Measurements from ENCODE around the gene AGAP3. TPM values are rescaled to one million over a fixed set of nuclear protein-coding genes. Genes with fewer than 3 reads are reported as not detected.

AGAP3 gene
- total and polyA plus RNA-seq, 9 donors: 22.3 to 125 (median 79.9) TPM

- H3K27me3 ChIP-seq: no peaks in the 10 kb centered on the region
- WGBS, 3 donors: 71 to 78% (median 71%) methylated on average over 22 of the region's 22 CpGs
- peak in 2 of 5 donors; percentile 32 to 34 for DNase-seq
- H3K4me1 ChIP-seq (ENCODE audit: insufficient read depth): peaks cover 7% of the 10 kb centered on the region
- no peak overlapping the region for H3K4me3 ChIP-seq
- intact Hi-C loops (cut with DNase I): no loop called here
- TF ChIP-seq EP300 (IDR thresholded peaks at IDR 0.05): no peak
- TF ChIP-seq POLR2A (IDR thresholded peaks at IDR 0.05): no peak
- H3K27ac ChIP-seq: no peak overlapping the region
- no peaks in the 10 kb centered on the region for H3K9me3 ChIP-seq
- H3K36me3 ChIP-seq: no peaks in the 10 kb centered on the region
Observed at GRCh38 chr7:151075978-151076426, 10.3 kb upstream of the AGAP3 start.

- H3K27ac ChIP-seq: no peak overlapping the region
- H3K36me3 ChIP-seq: no peaks in the 10 kb centered on the region
- peak in 4 of 5 donors; percentile 22 to 39 (median 35) for DNase-seq
Observed at GRCh38 chr7:151076863-151077704, 9.2 kb upstream of the AGAP3 start.

DNA sequence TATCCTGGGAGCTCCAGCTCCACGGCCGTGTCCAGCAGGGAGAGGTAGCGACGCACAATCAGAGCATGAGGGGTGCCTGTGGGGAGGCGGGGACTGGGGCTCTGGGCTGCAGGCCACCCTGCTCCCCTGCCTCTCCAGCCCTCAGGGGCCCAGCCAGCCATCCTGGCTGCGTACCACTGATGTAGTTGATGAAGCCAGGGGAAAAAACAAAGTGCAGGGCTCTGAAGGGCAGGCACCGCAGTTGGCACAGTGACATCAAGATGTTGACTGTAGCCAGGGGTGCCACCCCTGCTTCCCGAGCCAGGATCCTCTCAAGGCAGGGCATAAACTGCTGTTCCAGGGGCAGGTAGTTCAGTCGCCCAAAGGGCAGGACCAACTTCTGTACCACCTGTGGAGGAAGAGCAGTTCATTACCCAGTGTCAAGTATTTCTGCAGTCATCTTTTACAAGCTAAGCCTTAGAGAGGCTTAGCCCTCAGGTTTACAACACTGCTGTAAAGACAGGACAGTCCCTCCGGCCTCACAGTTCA, 8.5 kb upstream of the AGAP3 start:
- Histone ChIP-seq H3K36me3 (no peaks in the 10 kb centered on the region), H3K27me3 (no peaks in the 10 kb centered on the region), H3K4me1 (ENCODE audit: insufficient read depth) (peaks cover 22% of the 10 kb centered on the region), H3K27ac (no peak overlapping the region), H3K4me3 (no peak overlapping the region), H3K9me3 (no peaks in the 10 kb centered on the region)
- TF ChIP-seq POLR2A (IDR thresholded peaks at IDR 0.05) (no peak), EP300 (IDR thresholded peaks at IDR 0.05) (no peak)
- TF ChIP-seq, protein P1, sequence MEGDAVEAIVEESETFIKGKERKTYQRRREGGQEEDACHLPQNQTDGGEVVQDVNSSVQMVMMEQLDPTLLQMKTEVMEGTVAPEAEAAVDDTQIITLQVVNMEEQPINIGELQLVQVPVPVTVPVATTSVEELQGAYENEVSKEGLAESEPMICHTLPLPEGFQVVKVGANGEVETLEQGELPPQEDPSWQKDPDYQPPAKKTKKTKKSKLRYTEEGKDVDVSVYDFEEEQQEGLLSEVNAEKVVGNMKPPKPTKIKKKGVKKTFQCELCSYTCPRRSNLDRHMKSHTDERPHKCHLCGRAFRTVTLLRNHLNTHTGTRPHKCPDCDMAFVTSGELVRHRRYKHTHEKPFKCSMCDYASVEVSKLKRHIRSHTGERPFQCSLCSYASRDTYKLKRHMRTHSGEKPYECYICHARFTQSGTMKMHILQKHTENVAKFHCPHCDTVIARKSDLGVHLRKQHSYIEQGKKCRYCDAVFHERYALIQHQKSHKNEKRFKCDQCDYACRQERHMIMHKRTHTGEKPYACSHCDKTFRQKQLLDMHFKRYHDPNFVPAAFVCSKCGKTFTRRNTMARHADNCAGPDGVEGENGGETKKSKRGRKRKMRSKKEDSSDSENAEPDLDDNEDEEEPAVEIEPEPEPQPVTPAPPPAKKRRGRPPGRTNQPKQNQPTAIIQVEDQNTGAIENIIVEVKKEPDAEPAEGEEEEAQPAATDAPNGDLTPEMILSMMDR (IDR thresholded peaks at IDR 0.05): no peak
- peak in 1 of 5 donors; percentile 19 for DNase-seq
- 73 to 75% (median 74%) methylated on average over 10 of the region's 10 CpGs for WGBS, 3 donors
- intact Hi-C loops (cut with DNase I): no loop called here

More at GRCh38 chr7:151076863-151077704, 9.2 kb upstream of the AGAP3 start:
- intact Hi-C loops (cut with DNase I): no loop called here
- H3K4me1 ChIP-seq (ENCODE audit: insufficient read depth): peaks cover 15% of the 10 kb centered on the region
- no peak overlapping the region for H3K4me3 ChIP-seq
- 68 to 76% (median 71%) methylated on average over 30 to 33 of the region's 33 CpGs for WGBS, 3 donors
- TF ChIP-seq POLR2A (IDR thresholded peaks at IDR 0.05): no peak
- TF ChIP-seq, protein P1 (IDR thresholded peaks at IDR 0.05): no peak
- no peak for TF ChIP-seq EP300 (IDR thresholded peaks at IDR 0.05)
- H3K27me3 ChIP-seq: no peaks in the 10 kb centered on the region
- no peaks in the 10 kb centered on the region for H3K9me3 ChIP-seq

GRCh38 chr7:151078233-151079040, 7.8 kb upstream of the AGAP3 start:
- Histone ChIP-seq H3K27me3 (no peaks in the 10 kb centered on the region), H3K36me3 (no peaks in the 10 kb centered on the region), H3K27ac (no peak overlapping the region), H3K4me3 (no peak overlapping the region), H3K4me1 (ENCODE audit: insufficient read depth) (peaks cover 22% of the 10 kb centered on the region), H3K9me3 (no peaks in the 10 kb centered on the region)
- intact Hi-C loops (cut with DNase I): no loop called here
- whole genome bisulfite sequencing, 3 donors: 29 to 34% (median 32%) methylated on average over 22 of the region's 22 CpGs
- no peak for TF ChIP-seq EP300 (IDR thresholded peaks at IDR 0.05)
- TF ChIP-seq POLR2A (IDR thresholded peaks at IDR 0.05): no peak
- TF ChIP-seq, protein P1 (IDR thresholded peaks at IDR 0.05): no peak
- DNase-seq: peak in 4 of 5 donors; percentile 21 to 40 (median 28)

Data from ovary (tissue), 9 donors.